IMR-90 (cell line): ENCODE data around the gene TLL1.

Experiments
- CHD1 ChIP-seq: IDR thresholded peaks from 2 replicates; pipeline ENCODE4 v1.6.1; 2012; ENCODE audit warnings: low read depth, low read length, improper control_type of control experiment
- CTCF ChIP-seq: conservative IDR thresholded peaks from 2 replicates; pipeline ENCODE4 v1.5.1; 2012; ENCODE audit warnings: mild to moderate bottlenecking, low read depth, low read length, improper control_type of control experiment
- MAZ ChIP-seq: IDR thresholded peaks from 2 replicates; pipeline ENCODE4 v1.6.1; 2012; ENCODE audit warnings: low read depth, mild to moderate bottlenecking, low read length, improper control_type of control experiment, moderate library complexity, borderline replicate concordance
- MXI1 ChIP-seq: IDR thresholded peaks from 2 replicates; pipeline ENCODE4 v1.6.1; 2012; ENCODE audit warnings: low read depth, mild to moderate bottlenecking, low read length, moderate library complexity, borderline replicate concordance
- POLR2A ChIP-seq: IDR thresholded peaks from 2 replicates; pipeline ENCODE4 v1.6.1; 2012; ENCODE audit warnings: mild to moderate bottlenecking, low read depth, low read length
- RAD21 ChIP-seq: IDR thresholded peaks from 2 replicates; pipeline ENCODE4 v1.6.1; 2012; ENCODE audit warnings: low read length, improper control_type of control experiment
- RFX5 ChIP-seq: IDR thresholded peaks from 2 replicates; pipeline ENCODE4 v1.8.0; 2012; ENCODE audit warnings: low read depth, mild to moderate bottlenecking, low read length, moderate library complexity
- SMC3 ChIP-seq: fragments of 150-350 bp; IDR thresholded peaks from 2 replicates; pipeline ENCODE4 v1.6.1; 2016; ENCODE audit warnings: low read depth, mild to moderate bottlenecking, antibody characterized with exemption, low read length, moderate library complexity
- USF2 ChIP-seq: fragments of 150-350 bp; IDR thresholded peaks from 2 replicates; pipeline ENCODE4 v1.6.1; 2017; ENCODE audit warnings: mild to moderate bottlenecking, antibody characterized with exemption, low read length, low read depth

- TF ChIP-seq CTCF (no peak), MXI1 (no peak), POLR2A (no peak), RAD21 (no peak), CHD1 (no peak), RFX5 (no peak), SMC3 (no peak), MAZ (no peak), USF2 (no peak)
Observed at GRCh38 chr4:165866019-165866650, 6.9 kb upstream of the TLL1 start.
